ENCODE data around the gene RPUSD1.

- TF ChIP-seq CTCF (conservative IDR thresholded peaks at IDR 0.05 in 1 of 2, IDR thresholded peaks at IDR 0.05 in 1 of 2; ENCODE audit: low read depth in 1 of 2, low read length in 2 of 2), result peak; percentile 49 to 57
- TF ChIP-seq EZH2 (IDR thresholded peaks at IDR 0.05; ENCODE audit: low read length, missing control alignments), result no peak
Observed at GRCh38 chr16:740764-741505, 47.2 kb downstream of the RPUSD1 start, which contains the start of gene CIAO3.

All from fibroblast of lung (primary cell).